HG02610 (cell line): ENCODE measurements around the gene KRT82.
"Not testable (repeated sequence)": the region's sequence is repeated elsewhere in the genome, so short reads cannot be mapped to it uniquely, and the experiment has no call there.

Source experiments
- ATAC-seq: cut with Tn5 transposase; IDR thresholded peaks from one replicate; pipeline ENCODE4 v1.9.1; 2021; ENCODE audit warnings: mild to moderate bottlenecking, moderate library complexity; ENCODE audit not compliant: unreplicated experiment

KRT82 gene

DNA sequence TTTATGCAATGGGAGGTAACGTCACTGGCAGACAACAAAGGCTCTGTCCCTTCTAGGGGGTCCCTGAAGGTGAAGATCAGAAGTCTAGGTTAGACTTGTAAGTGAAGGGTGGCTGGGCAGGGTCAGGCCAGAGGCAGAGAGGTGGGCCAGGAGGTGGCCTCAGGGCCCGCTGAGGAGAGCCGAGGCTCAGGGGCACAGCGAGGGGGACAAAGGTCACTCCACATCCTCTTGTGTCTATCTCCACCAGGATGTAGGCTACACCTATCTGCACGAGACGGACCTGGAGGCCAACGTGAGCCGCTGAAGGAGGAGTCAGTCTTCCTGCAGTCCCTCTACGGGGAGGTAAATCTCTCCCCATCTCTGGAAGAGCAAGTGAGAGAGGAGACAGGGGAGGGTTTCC, 59.1 kb downstream of the KRT82 start:
- ATAC-seq: no peak

DNA sequence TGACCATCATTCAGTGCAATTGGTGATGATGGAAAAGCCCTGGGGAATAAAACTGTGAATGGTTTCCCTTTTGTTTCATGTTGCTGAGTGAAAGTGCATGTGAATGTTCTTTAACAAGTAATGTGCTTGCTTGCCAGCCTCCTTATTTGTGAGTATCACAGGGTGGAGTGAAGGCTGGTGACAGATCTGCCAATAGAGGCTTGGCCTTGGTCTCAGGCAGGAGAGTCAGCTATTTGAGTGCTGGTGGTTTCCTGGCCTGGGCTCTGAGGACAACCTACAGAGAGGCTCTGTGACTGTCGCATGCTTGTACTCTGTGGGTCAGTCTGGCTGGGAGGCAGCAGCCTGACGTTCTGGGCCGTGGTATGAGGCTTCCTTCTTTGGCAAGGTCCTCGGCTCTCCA, 59.5 kb downstream of the KRT82 start:
- ATAC-seq: no peak

DNA sequence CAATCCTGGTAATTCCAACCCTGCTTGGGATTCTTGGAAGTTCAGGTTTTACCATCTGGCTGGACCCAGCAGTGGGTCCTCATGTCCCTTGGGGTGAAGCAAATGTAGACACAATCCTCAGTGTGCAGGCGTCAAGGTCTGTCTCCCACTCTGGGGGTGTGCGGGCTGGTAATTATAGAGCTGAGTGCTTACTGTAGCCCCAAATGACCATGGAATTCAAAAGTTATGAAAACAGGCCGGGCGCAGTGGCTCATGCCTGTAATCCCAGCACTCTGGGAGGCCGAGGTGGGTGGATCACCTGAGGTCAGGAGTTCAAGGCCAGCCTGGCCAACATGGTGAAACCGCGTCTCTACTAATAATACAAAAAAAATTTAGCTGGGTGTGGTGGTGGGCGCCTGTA, 61.1 kb downstream of the KRT82 start:
- ATAC-seq: not testable (repeated sequence)

DNA sequence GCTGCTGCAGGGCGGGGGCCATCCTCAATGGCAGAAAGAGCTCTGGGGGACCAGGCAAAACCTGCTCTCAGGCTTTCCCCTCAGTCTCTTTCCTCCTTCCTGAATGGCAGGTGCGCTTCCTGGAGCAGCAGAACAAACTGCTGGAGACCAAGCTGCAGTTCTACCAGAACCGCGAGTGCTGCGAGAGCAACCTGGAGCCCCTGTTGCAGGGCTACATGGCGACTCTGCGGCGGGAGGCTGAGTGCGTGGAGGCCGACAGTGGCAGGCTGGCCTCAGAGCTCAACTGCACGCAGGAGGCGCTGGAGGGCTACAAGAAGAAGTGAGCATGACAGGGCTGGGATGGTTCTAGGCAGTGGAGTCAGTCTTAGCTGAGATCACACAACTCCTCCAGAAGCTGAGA, 62.0 kb downstream of the KRT82 start:
- no peak for ATAC-seq
